ES-I3 (cell line): ENCODE results near the gene LTB.
"Not testable (repeated sequence)": the region's sequence is repeated elsewhere in the genome, so short reads cannot be mapped to it uniquely, and the experiment has no call there.

ENCODE experiments used
- H3K36me3 ChIP-seq: 2 replicates; pipeline ENCODE4 v1.6.1; 2013; ENCODE audit warnings: mild to moderate bottlenecking, low read length, control low read depth, moderate library complexity; ENCODE audit not compliant: insufficient read depth
- H3K4me1 ChIP-seq: 2 replicates; pipeline ENCODE4 v1.6.1; 2013; ENCODE audit warnings: mild to moderate bottlenecking, control low read depth, low read length; ENCODE audit not compliant: insufficient read depth
- H3K9ac ChIP-seq: 2 replicates; pipeline ENCODE4 v1.6.1; 2013; ENCODE audit warnings: low read depth, mild to moderate bottlenecking, low read length, moderate library complexity
- H3K9me3 ChIP-seq: 2 replicates; pipeline ENCODE4 v1.6.1; 2013; ENCODE audit warnings: mild to moderate bottlenecking, low read length, moderate library complexity; ENCODE audit not compliant: control insufficient read depth, insufficient read depth

Gene LTB

DNA sequence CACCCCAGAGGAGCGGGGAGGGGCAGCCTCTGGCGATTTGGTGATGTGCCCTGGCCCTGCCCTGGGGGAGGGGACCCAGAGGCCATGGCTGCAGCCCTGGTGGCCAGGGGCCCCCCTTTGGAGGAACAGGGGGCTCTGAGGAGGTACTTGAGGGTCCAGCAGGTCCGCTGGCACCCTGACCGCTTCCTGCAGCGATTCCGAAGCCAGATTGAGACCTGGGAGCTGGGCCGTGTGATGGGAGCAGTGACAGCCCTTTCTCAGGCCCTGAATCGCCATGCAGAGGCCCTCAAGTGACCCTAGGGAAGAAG lies 24.0 kb downstream of the LTB start:
- no peaks in the 10 kb centered on the region for H3K9me3 ChIP-seq
- H3K9ac ChIP-seq, result no peak overlapping the region
- peaks cover 22% of the 10 kb centered on the region for H3K4me1 ChIP-seq
- no peaks in the 10 kb centered on the region; the same call in 1 of the 2 replicates for H3K36me3 ChIP-seq

DNA sequence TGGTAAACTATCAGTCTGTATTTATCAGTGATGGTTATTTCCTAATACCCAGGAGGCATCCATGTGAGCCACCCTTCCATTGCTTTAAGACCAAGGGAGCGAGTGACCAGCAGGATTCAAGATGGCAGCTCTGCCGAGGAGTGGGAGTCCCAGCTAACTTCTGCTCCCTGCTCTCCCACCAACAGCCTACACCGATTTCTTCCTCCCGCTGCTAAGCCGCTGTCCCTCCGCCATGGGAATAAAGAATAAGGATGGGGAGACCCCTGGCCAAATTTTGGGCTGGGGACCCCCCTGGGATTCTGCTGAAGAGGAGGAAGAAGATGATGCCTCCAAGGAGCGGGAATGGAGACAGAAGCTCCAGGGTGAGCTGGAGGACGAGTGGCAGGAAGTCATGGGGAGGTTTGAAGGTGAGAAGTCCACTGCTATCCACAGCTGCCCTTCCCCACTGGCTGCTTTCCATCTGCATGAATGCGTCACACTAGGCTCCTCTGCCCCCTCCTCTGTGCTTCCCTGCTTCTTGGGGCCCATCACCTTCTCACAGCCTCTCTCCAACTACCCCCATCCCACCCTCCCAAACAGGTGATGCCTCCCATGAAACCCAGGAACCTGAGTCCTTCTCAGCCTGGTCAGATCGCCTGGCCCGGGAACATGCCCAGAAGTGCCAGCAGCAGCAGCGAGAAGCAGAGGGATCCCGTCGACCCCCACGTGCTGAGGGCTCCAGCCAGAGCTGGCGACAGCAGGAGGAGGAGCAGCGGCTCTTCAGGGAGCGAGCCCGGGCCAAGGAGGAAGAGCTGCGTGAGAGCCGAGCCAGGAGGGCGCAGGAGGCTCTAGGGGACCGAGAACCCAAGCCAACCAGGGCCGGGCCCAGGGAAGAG lies 24.5 kb downstream of the LTB start:
- no peaks in the 10 kb centered on the region for H3K9me3 ChIP-seq
- H3K36me3 ChIP-seq, result no peaks in the 10 kb centered on the region; the same call in 1 of the 2 replicates
- H3K4me1 ChIP-seq, result peaks cover 22% of the 10 kb centered on the region
- H3K9ac ChIP-seq, result no peak overlapping the region

DNA sequence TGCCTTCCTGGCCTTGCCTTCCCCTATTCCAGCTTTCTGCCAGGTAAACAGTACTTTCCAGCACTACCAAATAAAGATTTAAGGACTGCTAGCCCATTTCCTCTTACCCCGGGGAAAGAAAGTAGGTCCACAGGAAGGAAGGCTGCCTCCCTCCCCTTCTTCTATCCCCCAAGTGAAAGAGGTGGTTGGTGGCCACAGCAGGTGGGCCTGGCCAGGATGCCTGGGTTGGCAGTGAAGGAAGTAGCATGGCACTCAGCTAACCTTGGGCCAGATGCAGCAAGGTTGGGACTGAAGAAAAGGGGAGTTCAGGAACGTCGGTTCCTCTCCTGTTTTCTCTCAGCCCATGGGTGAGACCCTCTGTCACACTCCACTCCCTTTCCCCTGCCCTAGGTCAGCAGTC lies 25.9 kb downstream of the LTB start:
- H3K4me1 ChIP-seq, result peaks cover 22% of the 10 kb centered on the region
- no peaks in the 10 kb centered on the region; the same call in 1 of the 2 replicates for H3K36me3 ChIP-seq
- H3K9me3 ChIP-seq, result no peaks in the 10 kb centered on the region
- H3K9ac ChIP-seq, result no peak overlapping the region

DNA sequence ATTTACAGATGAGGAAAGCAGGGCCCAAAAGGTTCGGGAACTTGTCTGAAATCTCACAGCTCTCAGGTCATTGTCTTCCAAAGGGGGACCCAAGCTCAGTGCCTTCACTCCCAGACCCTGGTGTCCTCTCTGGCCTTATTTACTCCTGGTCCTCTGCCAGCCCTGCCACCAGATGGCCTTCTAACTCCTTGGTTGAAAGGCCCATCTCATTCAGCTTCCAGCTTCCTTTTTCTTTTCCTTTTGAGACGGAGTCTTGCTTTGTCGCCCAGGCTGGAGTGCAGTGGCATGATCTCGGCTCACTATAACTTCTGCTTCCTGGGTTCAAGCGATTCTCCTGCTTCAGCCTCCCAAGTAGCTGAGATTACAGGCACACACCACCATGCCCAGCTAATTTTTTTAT lies 30.9 kb downstream of the LTB start:
- H3K9ac ChIP-seq, H3K9me3 ChIP-seq, H3K36me3 ChIP-seq, H3K4me1 ChIP-seq: not testable (repeated sequence)

DNA sequence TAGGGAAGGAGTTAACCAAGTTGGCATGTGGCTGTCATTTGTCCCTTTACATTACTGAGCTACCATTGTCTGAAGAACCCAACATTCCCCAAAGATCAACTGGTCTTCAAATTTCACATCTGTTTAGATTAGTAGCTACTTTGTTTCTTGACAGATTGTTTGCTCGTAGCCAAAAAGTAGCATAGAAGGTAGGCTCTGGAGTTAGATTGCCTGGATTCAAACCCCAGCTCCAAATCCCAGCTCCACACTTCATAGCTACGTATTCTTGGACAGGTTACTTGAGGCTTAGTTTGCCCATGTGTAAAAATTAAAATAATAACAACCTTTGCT lies 33.7 kb downstream of the LTB start:
- Histone ChIP-seq H3K4me1 (peaks cover 6% of the 10 kb centered on the region), H3K36me3 (no peaks in the 10 kb centered on the region)

DNA sequence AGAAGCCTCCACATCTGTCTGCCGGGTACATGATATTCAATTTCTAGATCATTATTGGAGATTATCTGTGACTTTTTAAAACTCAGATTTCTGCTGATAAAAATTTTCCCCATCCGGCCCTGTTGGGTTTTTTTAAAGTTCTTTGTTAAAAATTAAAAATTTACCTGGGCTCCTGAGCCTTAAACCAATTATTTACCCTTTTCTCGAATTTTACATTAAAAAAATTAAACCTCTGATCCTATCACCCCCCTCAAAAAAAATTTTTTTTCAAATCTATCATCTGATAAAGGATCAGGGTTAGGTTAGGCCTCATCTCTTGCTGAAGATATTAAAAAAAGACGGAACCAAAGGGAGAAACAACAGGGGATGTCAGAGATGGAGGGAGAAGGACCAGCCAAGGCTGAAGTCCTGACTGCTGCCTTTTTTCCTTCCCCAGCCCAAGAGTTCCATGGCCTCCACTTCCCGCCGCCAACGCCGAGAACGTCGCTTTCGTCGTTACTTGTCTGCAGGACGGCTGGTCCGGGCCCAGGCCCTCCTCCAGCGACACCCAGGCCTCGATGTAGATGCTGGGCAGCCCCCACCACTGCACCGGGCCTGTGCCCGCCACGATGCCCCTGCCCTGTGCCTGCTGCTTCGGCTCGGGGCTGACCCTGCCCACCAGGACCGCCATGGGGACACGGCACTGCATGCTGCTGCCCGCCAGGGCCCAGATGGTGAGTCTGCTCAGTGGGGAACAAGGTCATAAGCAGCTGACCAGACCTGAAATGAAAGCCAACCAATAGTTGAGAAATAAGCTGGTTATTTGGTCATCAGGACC lies 34.3 kb downstream of the LTB start:
- Histone ChIP-seq H3K36me3 (no peaks in the 10 kb centered on the region), H3K9ac (peak overlapping the region; percentile 46), H3K4me1 (peaks cover 6% of the 10 kb centered on the region), H3K9me3 (no peaks in the 10 kb centered on the region)

More for the DNA sequence above, 33.7 kb downstream of the LTB start:
- no peak overlapping the region for H3K9ac ChIP-seq
- no peaks in the 10 kb centered on the region for H3K9me3 ChIP-seq

DNA sequence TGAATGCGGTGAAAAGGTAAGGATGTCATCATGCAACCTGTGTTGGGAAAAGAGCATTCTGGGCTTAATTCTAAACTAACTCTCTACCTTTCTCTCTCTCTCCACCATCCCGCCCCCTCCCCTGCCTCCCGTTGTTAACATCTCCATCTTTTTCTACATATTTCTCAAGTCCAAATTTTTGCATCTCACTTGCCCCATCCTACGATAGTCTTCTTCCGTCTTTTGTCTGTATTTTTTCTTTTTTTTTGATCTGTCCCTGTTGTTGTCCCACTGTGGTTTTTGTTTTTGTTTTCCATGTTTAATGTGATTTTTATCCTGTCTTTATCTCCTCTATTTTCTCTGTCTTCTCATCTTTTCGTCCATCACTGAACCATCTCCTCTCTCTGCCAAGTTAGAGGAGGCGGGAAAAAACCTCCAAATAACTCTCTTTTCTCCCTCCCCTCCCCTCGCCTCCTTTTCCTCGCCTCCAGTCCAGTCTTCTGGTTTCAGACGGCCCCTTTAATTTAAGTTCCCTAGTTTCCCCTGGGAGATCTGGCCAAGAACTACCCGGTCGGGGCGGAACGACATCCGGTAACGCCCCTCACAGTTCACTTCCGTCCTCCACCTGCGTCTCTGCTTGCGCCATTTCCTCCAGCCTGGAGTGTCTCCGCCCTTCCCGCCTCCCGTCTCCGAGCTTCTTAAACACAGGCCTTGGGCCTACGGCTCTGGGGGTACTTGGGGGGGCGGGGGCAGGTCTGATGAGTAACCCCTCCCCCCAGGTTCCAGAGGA lies 35.1 kb downstream of the LTB start, which contains the start of gene NFKBIL1:
NFKBIL1 (plus strand) TSS at position 651 of the 769 bp plus-strand sequence; CDS start at position 738, 87 bp downstream.
- H3K9me3 ChIP-seq, result no peaks in the 10 kb centered on the region
- H3K9ac ChIP-seq, result peak within 1 kb of the TSS; percentile 46
- H3K4me1 ChIP-seq, result peaks cover 6% of the 10 kb centered on the region
- no peaks in the 10 kb centered on the region for H3K36me3 ChIP-seq

DNA sequence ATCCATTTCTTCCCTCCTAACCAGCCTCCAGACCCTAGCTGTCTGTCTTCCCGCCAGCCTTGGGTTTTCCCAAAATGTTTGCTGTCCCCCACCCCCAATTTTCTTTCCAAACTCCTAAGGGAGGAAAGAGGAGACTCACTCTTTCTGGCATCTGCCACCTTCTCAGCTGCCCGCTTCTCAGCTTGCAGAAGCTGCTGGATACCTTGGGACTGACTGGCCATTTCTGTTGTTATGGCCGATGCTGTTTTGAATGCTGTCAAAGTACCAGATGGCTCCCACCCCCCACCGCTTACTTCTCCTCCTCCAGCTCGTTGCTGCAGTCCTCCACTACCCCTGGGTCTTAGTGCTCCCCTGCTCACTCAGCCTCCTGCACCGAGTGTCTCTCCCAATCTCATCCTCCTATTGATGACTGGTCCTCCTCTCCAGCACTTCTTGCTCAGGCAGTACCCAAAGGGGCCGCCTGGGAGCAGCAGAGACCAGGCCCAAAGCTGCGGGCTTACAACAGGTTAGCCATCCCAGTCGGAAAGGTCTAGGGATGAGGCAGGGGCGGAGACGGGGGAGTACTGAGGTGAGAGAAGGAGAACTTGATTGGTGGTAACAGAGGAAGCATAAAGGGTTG lies 35.8 kb downstream of the LTB start, which contains the start of gene ATP6V1G2:
ATP6V1G2 (minus strand) TSS at position 270 of the 619 bp plus-strand sequence; CDS start at position 221, 49 bp downstream.
- Histone ChIP-seq H3K9ac (peak within 1 kb of the TSS; percentile 46; the same call in 1 of the 2 replicates), H3K4me1 (peaks cover 6% of the 10 kb centered on the region), H3K36me3 (no peaks in the 10 kb centered on the region), H3K9me3 (no peaks in the 10 kb centered on the region)

DNA sequence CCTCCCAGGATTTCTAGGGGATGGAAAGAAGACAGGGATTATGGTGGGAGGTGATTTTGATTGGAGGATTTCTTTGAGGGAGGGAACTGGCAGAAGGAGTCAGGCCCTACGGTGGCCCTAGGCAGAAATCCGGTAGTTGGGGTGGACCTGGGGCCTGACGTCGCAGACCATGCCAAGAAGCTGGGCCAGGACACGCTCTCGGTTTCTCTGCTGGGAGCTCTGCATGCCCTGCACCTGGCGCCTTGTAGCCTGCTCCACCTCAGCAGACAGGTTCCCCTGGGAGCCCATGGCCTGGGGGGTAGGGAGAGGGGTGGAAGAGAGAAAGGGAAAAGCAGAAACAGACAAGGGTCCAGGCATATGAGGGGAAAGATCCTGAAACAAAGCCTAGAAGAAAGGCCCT lies 36.9 kb downstream of the LTB start:
- no peaks in the 10 kb centered on the region for H3K9me3 ChIP-seq
- H3K9ac ChIP-seq, result no peak overlapping the region
- peaks cover 5% of the 10 kb centered on the region; the same call in 1 of the 2 replicates for H3K36me3 ChIP-seq
- peaks cover 6% of the 10 kb centered on the region for H3K4me1 ChIP-seq

DNA sequence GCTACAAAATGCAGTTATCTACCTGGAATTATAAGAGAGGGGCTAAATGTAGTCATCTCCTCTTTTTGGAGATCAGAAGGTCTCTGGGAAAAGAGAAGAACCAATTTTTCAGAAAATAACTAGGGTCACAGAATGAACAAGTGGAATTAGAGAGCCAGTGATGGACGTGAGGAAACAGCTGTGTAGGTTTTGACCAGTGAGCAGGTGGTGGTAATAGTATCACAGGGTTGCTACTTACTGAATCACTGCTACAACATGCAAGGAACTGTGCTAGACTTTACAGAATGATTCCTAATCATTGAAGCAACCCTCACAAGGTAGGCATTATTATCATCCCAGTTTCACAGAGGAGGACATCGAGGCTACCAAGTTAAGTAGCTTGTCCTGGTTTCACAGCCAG lies 37.5 kb downstream of the LTB start:
- no peak overlapping the region for H3K9ac ChIP-seq
- no peaks in the 10 kb centered on the region for H3K9me3 ChIP-seq
- peaks cover 11% of the 10 kb centered on the region for H3K36me3 ChIP-seq
- peaks cover 6% of the 10 kb centered on the region for H3K4me1 ChIP-seq

DNA sequence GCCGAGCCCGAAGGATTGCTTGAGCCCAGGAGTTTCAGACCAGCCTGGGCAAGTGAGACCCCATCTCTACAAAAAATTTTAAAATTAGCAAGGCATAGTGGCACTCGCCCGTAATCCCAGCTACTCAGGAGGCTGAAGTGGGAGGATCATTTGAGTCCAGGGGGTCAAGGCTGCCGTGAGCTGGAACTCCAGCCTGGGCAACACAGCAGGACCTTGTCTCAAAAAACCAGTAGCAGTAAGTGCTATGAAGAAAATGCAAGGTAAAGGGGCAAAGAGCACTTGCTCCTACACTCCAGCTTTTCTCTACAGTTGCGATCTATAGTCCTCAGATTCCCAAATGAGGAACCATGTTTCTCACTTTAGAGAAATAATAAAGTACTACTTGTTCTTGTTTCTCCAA lies 38.6 kb downstream of the LTB start:
- Histone ChIP-seq H3K4me1 (peaks cover 10% of the 10 kb centered on the region), H3K9me3 (no peaks in the 10 kb centered on the region), H3K36me3 (peaks cover 22% of the 10 kb centered on the region), H3K9ac (no peak overlapping the region)

DNA sequence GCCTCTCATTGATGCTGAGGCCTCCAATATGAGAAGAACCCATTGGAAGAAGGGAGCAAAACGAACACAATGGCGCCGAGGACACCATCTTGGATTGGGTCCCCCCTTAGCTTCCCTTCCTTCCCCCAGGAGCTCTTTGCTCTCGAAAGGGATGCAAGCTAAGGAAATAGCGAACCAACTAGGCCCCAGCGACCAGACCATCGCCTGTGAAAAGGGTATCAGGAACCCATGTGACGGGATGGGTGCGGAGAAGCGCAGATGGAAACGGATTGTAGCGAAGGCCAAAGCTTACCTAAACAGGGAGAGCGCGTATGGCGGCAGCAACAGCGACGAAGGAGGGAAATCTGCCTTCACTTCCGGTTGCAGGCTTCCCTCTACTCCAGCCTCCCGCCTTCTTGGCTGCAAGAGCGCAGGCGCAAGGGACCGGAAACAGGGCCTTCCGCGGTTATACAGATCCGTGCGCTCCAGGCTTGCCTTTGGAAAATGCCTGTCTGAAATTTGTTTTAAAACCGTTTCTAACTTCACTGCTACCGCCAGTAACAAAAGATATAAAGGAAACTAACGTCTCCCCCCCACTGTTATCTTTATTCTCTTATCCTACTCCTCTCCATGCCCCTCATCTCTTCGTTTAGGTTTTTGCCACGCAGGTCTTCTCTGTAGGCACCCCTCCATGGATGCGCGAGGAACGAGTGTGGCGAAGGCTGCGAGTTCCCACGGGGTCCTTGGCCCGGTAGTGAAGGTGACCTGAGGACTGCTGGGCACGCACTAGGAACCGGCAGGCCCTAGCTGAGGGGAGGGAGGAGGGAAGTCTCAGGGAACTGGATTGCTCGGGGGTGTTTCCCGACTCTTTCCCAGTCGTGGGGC lies 40.3 kb downstream of the LTB start, which contains the start of gene DDX39B:
DDX39B (minus strand) TSS at position 346 of the 864 bp plus-strand sequence. CDS start 1,471 bp downstream, outside the sequence.
- Histone ChIP-seq H3K4me1 (peaks cover 10% of the 10 kb centered on the region), H3K9ac (peak within 1 kb of the TSS; percentile 95), H3K36me3 (peaks cover 32% of the 10 kb centered on the region), H3K9me3 (no peaks in the 10 kb centered on the region)

DNA sequence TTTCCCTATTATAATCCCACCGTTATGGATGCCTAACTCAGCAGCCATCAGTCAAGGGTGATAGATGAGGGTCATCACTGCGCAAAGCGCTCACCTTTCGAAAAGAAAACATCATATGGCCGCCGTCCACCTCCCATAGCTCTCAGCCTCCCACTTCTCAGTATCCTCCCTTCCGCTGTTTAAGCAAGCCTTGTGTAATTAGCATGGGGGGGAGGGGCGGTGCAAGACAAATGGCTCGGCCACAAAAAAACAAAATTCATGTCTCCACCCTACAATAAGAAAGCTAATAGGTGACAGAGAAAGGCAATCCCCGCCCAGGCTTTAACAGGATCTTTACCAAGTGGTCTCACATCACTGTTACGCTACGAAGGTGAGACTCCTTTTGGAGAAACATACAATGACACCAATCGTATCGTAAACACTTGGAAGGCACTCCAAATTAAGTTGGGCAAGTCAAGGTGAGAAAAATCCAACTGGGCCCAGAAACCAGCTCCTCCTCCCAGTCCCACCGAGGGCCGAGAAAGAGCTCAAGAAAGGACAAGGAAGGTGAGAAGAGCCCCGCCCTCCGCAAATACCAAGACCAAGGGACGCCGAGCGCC lies 41.1 kb downstream of the LTB start:
- H3K36me3 ChIP-seq, result peaks cover 39% of the 10 kb centered on the region
- H3K4me1 ChIP-seq, result peaks cover 10% of the 10 kb centered on the region
- H3K9ac ChIP-seq, result peak overlapping the region; percentile 95
- no peaks in the 10 kb centered on the region for H3K9me3 ChIP-seq
